Stimulated activated CD4-positive, alpha-beta T cell treated with anti-CD3 and anti-CD28 coated beads, Interleukin-2, amount 100 ng/mL, for 4 hours (primary cell): ENCODE data around the gene NUAK2.
A peak's percentile ranks its signal among the peaks of the same experiment; 100 is the strongest.
"Not testable (repeated sequence)": the region's sequence is repeated elsewhere in the genome, so short reads cannot be mapped to it uniquely, and the experiment has no call there.

Experiments used
- DNase-seq: peaks from one replicate; pipeline ENCODE4 v3.0.0-alpha.2; 2020; ENCODE audit warnings: low read depth

Gene NUAK2

GRCh38 chr1:205321162-205321958 is at the start of gene NUAK2:
Gene NUAK2, minus strand, starts transcription at chr1:205321745. Its CDS starts 117 bp downstream, at chr1:205321628.
- peak; percentile 79 for DNase-seq

GRCh38 chr1:205370780-205371179 is 49.2 kb upstream of the NUAK2 start:
- DNase-seq: no peak

- DNase-seq: no peak
These were observed 48.2 kb upstream of the NUAK2 start for GRCh38 chr1:205369701-205370123.

- DNase-seq: no peak
These were observed 46.9 kb upstream of the NUAK2 start for GRCh38 chr1:205368478-205368877.

DNA sequence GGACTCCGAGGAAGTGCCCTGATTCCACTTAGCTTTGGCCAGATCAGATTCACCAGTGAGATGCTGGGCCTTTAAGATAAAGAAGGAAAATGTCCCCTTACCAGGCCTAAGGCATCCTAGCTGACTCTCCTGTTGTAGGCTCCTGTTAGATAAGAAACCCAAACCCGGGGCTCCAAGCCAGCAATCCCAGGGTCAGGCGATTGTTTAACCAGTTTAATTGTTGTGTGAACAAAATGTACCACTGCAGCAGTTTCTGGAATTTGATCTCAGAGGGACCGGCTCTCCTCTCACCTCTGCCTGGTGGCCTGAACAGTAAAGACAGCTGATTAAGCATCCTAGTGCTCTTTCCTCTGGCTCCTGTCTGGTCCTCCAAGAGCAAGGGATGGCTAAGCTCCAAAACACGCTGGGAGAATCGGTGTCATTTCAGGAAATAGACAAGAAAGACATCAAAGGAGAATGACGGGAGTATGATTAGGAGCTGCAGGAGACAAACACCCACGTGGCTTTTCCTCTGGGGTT is 44.5 kb upstream of the NUAK2 start:
- no peak for DNase-seq

DNA sequence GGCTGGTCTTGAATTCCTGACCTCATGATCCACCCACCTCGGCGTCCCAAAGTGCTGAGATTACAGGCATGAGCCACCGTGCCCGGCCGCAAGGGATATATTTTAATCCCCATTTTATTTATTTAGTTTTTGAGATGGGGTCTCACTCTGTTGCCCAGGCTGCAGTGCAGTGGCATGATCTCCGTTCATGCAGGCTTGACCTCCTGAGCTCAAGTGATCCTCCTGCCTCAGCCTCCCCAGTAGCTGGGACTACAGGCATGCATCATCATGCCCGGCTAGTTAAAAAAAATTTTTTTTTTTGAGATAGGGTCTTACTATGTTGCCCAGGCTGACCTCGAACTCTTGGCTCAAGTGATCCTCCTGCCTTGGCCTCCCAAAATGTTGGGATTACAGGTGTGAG is 43.5 kb upstream of the NUAK2 start:
- DNase-seq: not testable (repeated sequence)

- DNase-seq: no peak
These were observed 39.3 kb upstream of the NUAK2 start for GRCh38 chr1:205360891-205361290.

GRCh38 chr1:205359771-205360565 is 38.4 kb upstream of the NUAK2 start:
- DNase-seq: no peak

- no peak for DNase-seq
These were observed 37.0 kb upstream of the NUAK2 start for GRCh38 chr1:205358579-205358978.

DNA sequence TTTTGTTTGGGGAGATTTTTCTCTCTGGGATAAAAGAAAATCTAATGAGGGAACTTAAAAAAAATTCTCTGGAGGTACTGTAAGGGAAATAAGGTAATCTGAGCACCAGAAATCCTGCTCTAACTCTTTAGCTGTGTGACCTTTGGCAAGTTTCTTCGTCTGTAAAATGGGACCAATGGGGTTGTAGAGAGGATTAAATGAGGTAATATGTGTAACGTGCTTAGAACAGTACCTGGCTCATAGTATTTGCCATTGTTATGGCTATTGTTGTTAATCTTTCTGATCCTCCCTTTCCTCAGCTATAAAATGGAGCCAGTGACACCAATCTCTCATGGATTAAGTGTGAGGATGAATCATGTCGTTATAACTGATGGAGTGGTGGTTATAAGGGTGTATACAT is 36.0 kb upstream of the NUAK2 start:
- no peak for DNase-seq

GRCh38 chr1:205356440-205357139 is 35.0 kb upstream of the NUAK2 start, which contains the start of gene KLHDC8A:
Gene KLHDC8A, minus strand, starts transcription at chr1:205356922. Its CDS starts 13,318 bp downstream, at chr1:205343604.
- no peak for DNase-seq

GRCh38 chr1:205355075-205355453 is 33.5 kb upstream of the NUAK2 start:
- DNase-seq: no peak

DNA sequence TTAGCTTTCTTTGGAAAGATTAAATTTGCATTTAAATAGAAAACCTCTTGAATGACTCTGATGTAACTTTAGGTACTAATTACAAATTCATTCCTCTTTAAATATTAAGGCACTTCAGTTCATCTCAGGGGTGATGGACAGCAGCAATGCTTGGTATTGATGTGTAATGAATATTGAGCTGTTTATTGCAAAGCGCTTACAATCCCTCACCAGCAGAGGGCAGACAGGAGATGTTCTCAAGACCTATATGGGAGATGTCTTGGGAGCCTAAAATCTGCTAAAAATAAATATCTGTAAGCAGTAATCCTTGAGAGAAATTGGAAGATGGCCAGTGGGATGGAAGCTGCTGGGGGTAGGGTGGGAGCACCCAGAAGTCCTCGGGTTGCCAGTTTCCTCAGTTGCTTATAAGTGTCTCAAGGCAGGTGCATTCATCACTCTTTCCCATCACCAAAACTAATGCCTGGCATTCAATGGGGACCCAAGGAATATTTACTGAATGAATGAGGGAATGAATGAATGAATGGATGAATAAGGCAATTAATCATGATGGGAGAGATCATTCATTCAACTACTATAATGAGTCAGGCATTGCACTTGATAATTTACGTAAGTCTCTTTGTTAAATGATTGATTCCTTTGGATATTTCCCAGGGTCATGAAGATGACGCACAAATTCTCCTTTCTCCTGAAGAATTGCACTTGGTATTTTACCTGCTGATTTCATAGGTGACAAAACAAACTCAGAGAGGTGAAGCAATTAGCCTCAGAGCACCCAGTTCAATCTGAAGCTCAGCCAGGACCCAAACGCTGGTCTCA is 32.9 kb upstream of the NUAK2 start:
- peak; percentile 55 for DNase-seq

DNA sequence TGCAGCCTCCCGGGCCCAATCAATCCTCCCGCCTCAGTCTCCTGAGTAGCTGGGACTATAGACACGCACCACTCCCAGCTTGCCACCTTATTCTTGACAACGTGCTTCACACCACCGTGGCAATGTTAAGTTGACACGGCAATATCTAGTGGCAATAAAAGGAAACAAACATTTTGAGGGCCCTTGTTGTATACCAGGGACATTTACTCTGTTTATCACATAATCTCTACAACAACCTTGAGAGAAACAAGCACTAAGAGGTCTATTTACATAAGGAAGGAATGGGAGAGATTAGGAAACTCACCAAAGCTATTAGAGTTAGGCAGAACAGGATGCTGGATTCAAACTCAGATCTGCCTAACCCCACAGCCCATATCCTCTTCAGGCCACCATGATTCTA is 32.1 kb upstream of the NUAK2 start:
- DNase-seq: no peak

DNA sequence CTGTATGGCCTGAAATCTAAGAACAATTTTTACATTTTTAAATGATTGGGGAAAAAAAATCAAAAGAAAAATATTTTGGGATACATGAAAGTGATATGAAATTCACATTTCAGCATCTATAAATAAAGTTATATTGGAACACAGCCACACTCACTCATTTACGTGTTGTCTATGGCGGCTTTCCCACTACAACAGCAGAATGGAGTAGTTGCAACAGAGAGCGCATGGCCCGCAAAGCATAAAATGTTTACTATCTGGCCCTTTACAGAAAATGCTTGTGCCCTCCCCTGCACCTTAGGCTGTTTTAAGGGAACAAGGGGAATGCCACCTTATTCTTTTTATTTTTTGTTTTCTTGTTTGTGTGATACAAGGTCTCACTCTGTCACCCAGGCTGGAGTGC is 31.6 kb upstream of the NUAK2 start:
- no peak for DNase-seq

DNA sequence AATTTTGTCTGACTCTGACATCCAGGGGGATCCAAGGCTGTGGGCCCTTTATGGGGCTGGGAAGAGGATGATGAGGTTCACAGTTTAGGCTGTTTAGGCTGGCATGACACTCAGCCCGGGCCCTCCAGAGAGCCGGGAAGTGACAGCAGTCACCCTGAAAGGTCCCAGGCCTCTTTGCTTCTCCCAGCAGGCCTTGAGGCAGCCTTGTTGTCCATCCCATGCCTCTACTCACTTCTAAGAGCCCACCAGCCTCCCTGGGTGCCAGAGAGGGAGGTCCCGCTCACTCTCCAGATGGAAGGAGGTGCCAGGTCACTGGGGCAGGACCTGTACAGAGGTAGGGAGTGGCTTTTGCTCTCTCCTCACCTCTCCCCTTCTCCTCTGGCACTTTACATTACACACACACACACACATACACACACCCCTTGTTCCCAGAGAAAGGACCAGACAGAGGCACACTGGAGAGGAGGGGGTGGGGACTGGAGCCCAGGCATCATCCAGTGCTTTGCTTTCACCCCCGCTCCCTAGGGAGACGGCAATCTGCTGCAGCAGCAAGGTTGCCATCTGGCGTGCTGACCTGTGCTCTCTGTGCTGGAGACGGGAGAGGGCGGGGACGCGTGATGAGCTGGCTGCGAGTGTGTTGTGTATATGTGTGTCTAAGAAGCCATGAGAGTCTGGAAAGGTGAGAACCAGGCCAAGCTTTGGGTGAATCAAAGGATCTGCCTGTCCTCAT is 30.6 kb upstream of the NUAK2 start:
- DNase-seq: no peak

DNA sequence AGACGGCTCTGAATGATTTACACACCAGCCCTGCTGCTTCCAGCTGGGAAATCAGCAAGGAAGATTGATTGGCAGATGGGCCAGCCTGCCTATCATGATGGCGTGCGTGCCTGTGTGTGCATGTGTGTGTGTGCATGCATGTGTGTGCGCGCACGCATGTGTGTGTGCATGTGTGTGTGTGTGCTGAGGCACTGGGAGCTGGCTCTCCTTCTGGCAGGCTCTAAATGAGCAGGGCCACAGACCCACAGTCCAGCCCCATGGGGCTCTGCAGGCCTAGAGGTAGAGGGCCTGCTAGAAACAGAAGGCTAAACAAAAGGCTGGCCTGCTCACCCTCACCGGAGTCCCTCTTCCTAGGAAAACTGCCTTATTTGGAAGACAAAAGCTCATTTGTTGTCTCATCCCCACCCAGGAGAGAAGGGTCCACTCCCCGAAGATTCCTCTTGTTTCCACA is 29.2 kb upstream of the NUAK2 start:
- DNase-seq: no peak

DNA sequence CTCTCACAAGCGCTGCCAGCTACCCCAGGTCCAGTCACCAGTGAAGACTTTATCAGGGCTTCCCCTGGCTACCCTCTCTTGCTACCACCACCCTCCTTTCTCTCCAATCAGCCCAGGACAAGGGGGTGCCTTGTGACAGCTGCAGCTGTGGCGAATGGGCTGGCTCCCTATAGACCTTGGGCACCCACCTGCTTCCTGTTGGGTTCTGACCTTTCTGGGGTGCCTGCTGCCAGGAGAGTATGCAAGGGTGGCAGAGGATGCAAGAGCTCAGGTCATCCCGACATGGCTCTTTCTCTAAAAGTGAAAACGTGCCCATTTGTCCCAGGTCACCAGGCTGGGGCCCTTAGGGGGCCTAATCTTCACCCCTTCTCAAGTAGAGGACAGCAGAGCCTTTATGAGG is 28.6 kb upstream of the NUAK2 start:
- no peak for DNase-seq

- DNase-seq: no peak
These were observed 27.3 kb upstream of the NUAK2 start for GRCh38 chr1:205348554-205349487.
